GM12864 (cell line): ENCODE results near the gene ARHGAP22.

ENCODE experiments used
- DNase-seq: peaks from one replicate; pipeline ENCODE4 v3.0.0-alpha.2; 2011; ENCODE audit warnings: low read depth
- H3K4me3 ChIP-seq: 2 replicates; pipeline ENCODE4 v1.5.1; 2011; ENCODE audit warnings: mild to moderate bottlenecking, low read depth, low read length, control low read depth
- TF ChIP-seq, protein P1 (sequence below): IDR thresholded peaks from 2 replicates; pipeline ENCODE4 v1.5.1; 2011; ENCODE audit warnings: low read depth, mild to moderate bottlenecking, moderate library complexity, low read length, control low read depth, inconsistent platforms; ENCODE audit errors: missing control alignments

ARHGAP22 gene

DNA sequence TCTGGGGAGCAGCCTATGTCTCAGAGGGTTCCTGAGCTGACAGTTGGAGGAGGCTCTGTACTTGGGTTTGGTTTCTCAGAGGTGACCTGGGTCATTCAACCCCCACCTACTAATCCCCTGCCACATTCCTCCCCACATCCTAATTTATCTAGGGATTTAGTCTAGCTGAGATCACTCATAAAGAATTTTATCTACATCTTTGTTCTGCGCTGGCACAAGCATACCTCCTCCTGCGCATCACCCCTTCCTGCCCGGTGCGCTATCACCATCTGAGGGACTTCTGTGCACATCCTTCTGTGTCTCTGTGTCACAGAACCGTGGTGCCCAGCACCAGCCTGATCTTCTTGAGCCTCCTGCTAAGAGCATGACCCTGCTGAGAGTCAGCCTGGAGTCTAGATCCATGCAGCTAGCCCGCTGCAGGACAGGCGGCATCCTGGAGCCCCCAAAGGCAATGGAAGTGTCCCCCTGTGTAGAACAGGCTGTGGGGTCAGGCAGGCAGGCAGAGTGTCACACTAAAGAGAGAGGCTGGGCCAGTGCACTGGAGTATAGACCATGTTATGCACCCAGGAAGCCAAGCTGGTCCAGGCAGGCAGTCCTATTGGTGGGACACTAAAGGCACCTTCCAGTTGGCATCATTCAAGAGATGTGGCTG, 63.6 kb downstream of the ARHGAP22 start:
- no peak for DNase-seq
- H3K4me3 ChIP-seq: no peak overlapping the region
- TF ChIP-seq, protein P1, sequence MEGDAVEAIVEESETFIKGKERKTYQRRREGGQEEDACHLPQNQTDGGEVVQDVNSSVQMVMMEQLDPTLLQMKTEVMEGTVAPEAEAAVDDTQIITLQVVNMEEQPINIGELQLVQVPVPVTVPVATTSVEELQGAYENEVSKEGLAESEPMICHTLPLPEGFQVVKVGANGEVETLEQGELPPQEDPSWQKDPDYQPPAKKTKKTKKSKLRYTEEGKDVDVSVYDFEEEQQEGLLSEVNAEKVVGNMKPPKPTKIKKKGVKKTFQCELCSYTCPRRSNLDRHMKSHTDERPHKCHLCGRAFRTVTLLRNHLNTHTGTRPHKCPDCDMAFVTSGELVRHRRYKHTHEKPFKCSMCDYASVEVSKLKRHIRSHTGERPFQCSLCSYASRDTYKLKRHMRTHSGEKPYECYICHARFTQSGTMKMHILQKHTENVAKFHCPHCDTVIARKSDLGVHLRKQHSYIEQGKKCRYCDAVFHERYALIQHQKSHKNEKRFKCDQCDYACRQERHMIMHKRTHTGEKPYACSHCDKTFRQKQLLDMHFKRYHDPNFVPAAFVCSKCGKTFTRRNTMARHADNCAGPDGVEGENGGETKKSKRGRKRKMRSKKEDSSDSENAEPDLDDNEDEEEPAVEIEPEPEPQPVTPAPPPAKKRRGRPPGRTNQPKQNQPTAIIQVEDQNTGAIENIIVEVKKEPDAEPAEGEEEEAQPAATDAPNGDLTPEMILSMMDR: no peak

DNA sequence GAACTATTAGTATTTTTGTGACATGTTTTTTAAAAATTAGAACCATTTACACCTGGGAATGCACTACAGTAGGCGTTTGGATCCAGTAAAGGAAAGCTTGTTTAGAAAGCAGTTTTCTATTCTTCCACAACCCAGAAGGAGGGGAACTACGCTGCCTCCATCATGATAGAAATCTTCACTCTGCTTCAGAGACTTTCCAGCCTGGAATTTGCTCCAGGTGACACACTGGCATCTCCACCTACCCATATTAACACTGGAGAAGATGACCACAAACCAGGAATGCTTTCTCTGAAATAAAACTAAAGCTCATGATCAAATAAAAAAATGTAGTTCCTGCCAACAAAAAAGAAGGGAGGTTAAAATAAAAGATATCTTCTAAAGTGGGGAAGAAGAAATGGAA, 66.3 kb downstream of the ARHGAP22 start:
- DNase-seq: no peak
- TF ChIP-seq, protein P1: no peak
- no peak overlapping the region for H3K4me3 ChIP-seq

DNA sequence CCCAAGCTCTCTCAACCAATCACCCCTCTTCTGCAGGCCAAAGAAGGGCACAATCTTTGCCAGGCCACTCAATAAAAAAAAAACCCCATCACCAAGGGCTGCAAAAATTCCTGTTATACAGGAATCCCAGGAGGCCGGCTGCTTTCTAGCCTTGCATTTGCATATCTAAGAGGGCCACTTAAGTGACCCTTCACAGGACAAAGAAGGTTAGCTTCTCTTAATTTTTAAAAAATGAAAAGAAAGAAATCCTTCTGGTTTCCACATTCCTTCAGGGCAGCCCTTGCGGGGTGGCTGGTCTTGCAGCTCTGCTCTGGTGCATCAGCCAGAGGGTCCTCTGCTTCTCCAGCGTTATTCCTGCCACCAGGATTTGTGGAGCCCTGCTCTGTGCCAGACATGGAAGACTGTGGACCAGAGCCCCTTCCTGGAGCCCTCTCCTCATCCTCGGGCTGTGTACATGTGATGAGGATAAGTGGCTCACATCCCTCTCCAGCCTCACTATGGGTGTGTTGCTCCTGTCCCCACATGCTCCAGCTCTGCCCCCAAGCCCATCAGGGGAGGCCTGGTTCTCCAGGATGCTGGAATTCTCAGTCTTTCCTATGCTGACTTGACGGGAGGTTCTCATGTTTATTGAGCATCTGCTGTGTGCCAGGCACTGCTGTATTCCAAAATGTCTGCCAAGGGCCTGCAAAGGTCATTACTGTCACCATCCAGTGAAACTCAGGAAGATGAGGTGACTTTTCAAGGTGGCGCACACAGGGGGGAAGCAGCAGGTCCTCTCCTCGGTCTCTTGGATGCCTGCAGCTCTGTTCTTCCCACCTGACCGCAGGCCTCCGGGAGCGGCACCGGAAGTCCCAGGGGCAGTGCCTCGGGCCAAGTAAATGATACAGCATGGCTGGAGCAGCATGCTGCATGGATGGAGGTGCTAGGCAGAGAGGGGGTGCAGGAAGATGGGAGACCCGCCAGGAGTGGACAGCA, 67.7 kb downstream of the ARHGAP22 start:
- DNase-seq: no peak
- TF ChIP-seq, protein P1: no peak
- no peak overlapping the region for H3K4me3 ChIP-seq

DNA sequence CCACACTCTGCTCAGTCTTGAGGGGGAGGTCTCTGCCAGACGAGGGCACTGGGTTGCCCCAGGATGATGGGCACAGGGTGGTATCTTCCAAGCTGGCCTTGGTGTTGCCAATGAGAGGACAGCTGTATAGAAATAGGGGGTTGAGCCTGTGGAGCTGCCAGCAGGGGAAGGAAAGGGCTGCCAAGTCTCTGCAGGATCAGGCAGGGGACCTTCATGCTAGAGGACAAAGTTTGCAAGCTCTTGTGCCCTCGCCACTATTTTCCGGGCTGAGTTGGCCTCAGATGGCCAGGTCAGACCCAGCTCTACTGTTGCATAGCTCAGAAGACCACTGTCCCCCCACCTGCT, 68.7 kb downstream of the ARHGAP22 start:
- H3K4me3 ChIP-seq: no peak overlapping the region
- TF ChIP-seq, protein P1: no peak
- no peak for DNase-seq

DNA sequence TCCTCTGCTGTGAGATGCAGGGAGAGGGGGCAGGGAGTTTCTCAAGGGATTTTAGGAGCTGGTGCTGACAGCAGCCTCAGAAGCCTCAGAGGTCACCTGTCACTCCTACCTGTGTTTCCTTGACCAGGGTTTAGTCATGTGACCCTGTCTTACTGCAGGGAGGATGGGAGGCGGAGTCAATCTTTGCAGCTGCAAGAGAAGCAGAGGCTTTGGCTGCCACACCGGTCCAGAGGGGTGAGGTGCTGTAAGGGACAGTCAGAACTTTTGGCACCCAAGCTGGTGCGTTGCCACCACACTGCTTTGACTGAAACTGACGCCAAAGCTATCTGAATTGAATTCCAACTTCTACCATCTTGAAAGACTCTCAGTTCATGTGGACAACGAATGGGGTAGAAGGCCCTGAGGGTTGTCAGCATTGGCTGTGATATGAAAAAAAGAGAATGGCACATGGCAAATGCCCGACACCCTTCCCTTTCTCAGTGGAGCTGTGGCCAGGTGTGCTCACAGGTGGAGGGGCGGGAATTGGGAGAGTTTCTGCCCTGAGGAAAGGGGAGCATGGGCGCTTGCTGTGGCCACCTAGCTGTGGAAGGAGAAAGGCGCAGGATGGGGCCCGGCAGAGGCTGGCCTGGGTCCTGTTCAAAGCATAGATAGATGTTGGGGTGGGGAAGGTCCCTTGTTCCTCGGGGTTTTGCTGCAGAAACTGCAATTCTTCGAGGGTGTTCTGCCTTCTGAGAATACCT, 69.3 kb downstream of the ARHGAP22 start:
- DNase-seq: no peak
- TF ChIP-seq, protein P1: peak; percentile 34
- no peak overlapping the region for H3K4me3 ChIP-seq

DNA sequence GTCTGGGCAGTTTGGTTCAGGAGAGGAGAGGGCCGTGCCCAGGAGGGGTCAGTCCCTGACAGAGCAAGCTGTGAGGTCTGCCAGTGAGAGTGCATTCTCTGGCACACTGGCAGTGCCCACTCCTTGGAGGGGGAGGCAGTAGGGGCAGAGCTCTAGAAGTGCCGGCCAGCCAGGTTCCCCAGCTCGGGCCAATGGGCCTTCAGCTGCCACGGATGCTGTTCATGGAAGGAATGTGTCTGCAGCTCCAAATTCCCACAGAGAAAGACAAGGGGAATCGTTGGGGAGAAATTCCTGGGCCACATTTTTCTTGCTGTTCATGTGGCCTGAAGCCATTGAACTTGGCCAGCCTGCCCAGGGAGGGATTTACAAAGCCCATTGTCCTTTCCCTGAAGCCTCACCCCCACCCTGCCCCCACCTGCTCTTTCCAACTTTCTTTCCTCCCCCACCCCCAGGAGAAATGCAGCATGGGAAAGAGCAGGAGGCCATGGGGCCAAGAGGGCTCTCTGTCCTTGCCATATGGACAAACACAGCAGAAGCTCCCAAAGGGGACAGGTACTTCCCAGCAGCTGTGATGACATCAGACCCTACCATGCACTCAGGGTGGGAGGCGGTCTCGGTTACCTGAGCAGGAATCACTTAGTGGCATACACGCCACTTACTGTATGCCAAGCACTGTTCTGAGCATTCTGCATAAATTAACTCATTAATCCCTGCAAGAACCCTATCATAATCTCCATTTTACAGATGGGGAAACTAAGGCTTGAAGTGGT, 70.7 kb downstream of the ARHGAP22 start:
- DNase-seq: no peak
- H3K4me3 ChIP-seq: no peak overlapping the region
- TF ChIP-seq, protein P1: no peak
